Tibial nerve (tissue), 4 donors: Measurements from ENCODE around the gene CACNG6. TPM values are rescaled to one million over a fixed set of nuclear protein-coding genes. Genes with fewer than 3 reads are reported as not detected.
A peak's percentile ranks its signal among the peaks of the same experiment; 100 is the strongest.

Experiments
- DNase-seq, 2 donors: peaks; one replicate each; pipeline ENCODE4 v3.0.0-alpha.2; 2019; ENCODE audit warnings: low spot score in 2 of 2
- H3K27ac ChIP-seq, 4 donors: fragments of 200-600 bp; sonication (generic) in 3 of 4; one replicate each; pipeline ENCODE4 v1.5.1; 2017 to 2019; ENCODE audit warnings: mild to moderate bottlenecking in 1 of 4
- H3K27me3 ChIP-seq, 2 donors: fragments of 200-600 bp; sonication (generic) in 1 of 2; one replicate each; pipeline versions ENCODE4 v1.5.1 to v1.6.0; 2017 to 2019
- H3K36me3 ChIP-seq, 3 donors: fragments of 200-600 bp; sonication (generic); one replicate each; pipeline ENCODE4 v1.5.1; 2018 to 2019
- H3K4me1 ChIP-seq, 4 donors: fragments of 200-600 bp; sonication (generic) in 3 of 4; one replicate each; pipeline ENCODE4 v1.5.1; 2017 to 2019
- H3K4me3 ChIP-seq, 4 donors: fragments of 200-600 bp; sonication (generic) in 3 of 4; one replicate each; pipeline ENCODE4 v1.5.1; 2017 to 2019; ENCODE audit warnings: mild to moderate bottlenecking in 1 of 4, moderate library complexity in 1 of 4
- H3K9me3 ChIP-seq, 4 donors: fragments of 200-600 bp; sonication (generic) in 3 of 4; one replicate each; pipeline ENCODE4 v1.5.1; 2017 to 2019
- EP300 ChIP-seq, 2 donors: sonication (generic); formaldehyde crosslinking; IDR thresholded peaks; one replicate each; pipeline ENCODE4 v1.6.1; 2017; ENCODE audit warnings: antibody characterized with exemption in 2 of 2, mild to moderate bottlenecking in 1 of 2
- POLR2A ChIP-seq, 2 donors: fragments of 450-650 bp; IDR thresholded peaks; one replicate each; pipeline ENCODE4 v1.6.1; 2017; ENCODE audit warnings: antibody characterized with exemption in 2 of 2, mild to moderate bottlenecking in 2 of 2, moderate library complexity in 2 of 2
- WGBS, 2 donors: methylation state at CpG; one replicate each; pipeline ENCODE4 v1.1.5; 2018; 5-methylcytosine and 5-hydroxymethylcytosine counted together
- total RNA-seq, 4 donors: library from RNA; depleted of rRNA; stranded (reverse); fragments of >200 nt; gene quantifications; one replicate each; pipeline ENCODE4 v1.1.0, GENCODE V29; 2016
- TF ChIP-seq, protein P1 (sequence below), 5 experiments: fragments of 200-600 bp in 3 of 5; fragments of 450-650 bp in 2 of 5; sonication (generic) in 3 of 5; IDR thresholded peaks; one replicate each; pipeline ENCODE4 v1.5.1; 2016 to 2019; ENCODE audit warnings: antibody characterized with exemption in 5 of 5, mild to moderate bottlenecking in 3 of 5, moderate library complexity in 2 of 5

The CACNG6 gene
- total RNA-seq, 4 donors from 2014 or later, result not detected

GRCh38 chr19:53969366-53969765 lies 22.1 kb upstream of the CACNG6 start:
- TF ChIP-seq POLR2A (IDR thresholded peaks at IDR 0.05) (no peak), EP300 (IDR thresholded peaks at IDR 0.05) (no peak)
- TF ChIP-seq, protein P1, sequence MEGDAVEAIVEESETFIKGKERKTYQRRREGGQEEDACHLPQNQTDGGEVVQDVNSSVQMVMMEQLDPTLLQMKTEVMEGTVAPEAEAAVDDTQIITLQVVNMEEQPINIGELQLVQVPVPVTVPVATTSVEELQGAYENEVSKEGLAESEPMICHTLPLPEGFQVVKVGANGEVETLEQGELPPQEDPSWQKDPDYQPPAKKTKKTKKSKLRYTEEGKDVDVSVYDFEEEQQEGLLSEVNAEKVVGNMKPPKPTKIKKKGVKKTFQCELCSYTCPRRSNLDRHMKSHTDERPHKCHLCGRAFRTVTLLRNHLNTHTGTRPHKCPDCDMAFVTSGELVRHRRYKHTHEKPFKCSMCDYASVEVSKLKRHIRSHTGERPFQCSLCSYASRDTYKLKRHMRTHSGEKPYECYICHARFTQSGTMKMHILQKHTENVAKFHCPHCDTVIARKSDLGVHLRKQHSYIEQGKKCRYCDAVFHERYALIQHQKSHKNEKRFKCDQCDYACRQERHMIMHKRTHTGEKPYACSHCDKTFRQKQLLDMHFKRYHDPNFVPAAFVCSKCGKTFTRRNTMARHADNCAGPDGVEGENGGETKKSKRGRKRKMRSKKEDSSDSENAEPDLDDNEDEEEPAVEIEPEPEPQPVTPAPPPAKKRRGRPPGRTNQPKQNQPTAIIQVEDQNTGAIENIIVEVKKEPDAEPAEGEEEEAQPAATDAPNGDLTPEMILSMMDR (IDR thresholded peaks at IDR 0.05), result no peak
- WGBS, 2 donors, result 86 to 94% methylated on average over 4 to 6 of the region's 6 CpGs
- DNase-seq, result no peak
- Histone ChIP-seq H3K36me3 (no peaks in the 10 kb centered on the region), H3K9me3 (no peaks in the 10 kb centered on the region), H3K4me3 (no peak overlapping the region), H3K27ac (no peak overlapping the region), H3K4me1 (no peaks in the 10 kb centered on the region), H3K27me3 (peaks cover 0 to 11% of the 10 kb centered on the region in 2 donors)

DNA sequence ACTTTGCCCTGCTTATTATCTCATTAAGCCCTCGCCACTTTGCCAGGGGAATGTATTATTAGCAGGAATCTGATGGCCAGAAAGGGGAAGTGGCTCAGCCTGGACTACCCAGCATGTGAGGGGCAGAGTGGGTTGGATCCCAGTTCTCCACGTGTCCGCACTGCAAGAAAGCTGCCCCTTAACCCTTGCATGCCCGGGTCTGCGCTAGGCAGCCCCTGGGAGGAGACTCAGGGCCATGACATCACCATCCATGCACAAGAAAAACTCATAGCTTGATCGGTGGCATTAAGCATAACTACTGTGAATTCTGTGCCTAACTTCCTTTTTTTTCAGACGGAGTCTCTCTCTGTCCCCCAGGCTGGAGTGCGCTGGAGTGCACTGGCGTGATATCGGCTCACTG lies 19.8 kb upstream of the CACNG6 start:
- no peak for DNase-seq
- H3K4me1 ChIP-seq, result no peaks in the 10 kb centered on the region
- 52 to 59% methylated on average over 10 of the region's 10 CpGs for WGBS, 2 donors
- H3K4me3 ChIP-seq, result no peak overlapping the region
- H3K27ac ChIP-seq, result no peak overlapping the region
- TF ChIP-seq EP300 (IDR thresholded peaks at IDR 0.05) (no peak), POLR2A (IDR thresholded peaks at IDR 0.05) (no peak)
- TF ChIP-seq, protein P1 (IDR thresholded peaks at IDR 0.05), result no peak
- no peaks in the 10 kb centered on the region for H3K36me3 ChIP-seq
- no peaks in the 10 kb centered on the region for H3K9me3 ChIP-seq
- H3K27me3 ChIP-seq, result peaks cover 0 to 7% of the 10 kb centered on the region in 2 donors

DNA sequence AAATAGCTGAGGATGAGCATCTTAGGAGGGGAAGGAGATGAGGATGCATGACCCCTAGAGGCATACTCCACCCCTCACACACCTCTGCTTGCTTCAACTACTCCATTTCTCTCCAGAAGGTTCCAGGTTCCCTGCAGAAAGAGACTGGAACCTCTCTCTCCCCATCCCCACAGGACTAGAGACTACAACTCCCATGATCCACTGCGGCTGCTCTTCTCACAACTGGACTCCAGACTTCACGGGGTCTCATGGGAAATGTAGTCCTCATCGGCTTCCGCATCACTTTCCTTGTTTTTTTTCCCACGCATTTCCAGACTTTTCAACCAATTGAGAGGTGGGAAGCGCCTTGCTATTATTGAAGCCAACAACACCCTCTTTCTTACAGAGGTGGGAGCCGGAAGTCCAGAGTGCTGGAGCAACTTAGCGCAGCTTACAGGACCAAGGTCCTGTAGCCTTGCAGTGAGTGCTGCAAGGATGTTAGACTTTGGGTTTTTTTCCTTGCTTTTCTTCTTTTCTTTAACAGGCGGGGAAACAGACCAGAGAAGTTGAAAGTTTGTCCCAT lies 13.9 kb upstream of the CACNG6 start:
- TF ChIP-seq, protein P1 (IDR thresholded peaks at IDR 0.05), result no peak
- TF ChIP-seq POLR2A (IDR thresholded peaks at IDR 0.05) (no peak), EP300 (IDR thresholded peaks at IDR 0.05) (no peak)
- H3K27me3 ChIP-seq, result peaks cover 0 to 58% of the 10 kb centered on the region in 2 donors
- H3K27ac ChIP-seq, result no peak overlapping the region
- 4% methylated on average over 9 of the region's 9 CpGs for WGBS, 2 donors
- peak overlapping the region in 1 of 4 donors; percentile 32 for H3K4me3 ChIP-seq
- peaks cover 0 to 32% (median 0%) of the 10 kb centered on the region in 4 donors for H3K4me1 ChIP-seq
- peaks cover 0 to 5% (median 0%) of the 10 kb centered on the region in 4 donors for H3K9me3 ChIP-seq
- H3K36me3 ChIP-seq, result no peaks in the 10 kb centered on the region
- peak; percentile 24 to 87 for DNase-seq

DNA sequence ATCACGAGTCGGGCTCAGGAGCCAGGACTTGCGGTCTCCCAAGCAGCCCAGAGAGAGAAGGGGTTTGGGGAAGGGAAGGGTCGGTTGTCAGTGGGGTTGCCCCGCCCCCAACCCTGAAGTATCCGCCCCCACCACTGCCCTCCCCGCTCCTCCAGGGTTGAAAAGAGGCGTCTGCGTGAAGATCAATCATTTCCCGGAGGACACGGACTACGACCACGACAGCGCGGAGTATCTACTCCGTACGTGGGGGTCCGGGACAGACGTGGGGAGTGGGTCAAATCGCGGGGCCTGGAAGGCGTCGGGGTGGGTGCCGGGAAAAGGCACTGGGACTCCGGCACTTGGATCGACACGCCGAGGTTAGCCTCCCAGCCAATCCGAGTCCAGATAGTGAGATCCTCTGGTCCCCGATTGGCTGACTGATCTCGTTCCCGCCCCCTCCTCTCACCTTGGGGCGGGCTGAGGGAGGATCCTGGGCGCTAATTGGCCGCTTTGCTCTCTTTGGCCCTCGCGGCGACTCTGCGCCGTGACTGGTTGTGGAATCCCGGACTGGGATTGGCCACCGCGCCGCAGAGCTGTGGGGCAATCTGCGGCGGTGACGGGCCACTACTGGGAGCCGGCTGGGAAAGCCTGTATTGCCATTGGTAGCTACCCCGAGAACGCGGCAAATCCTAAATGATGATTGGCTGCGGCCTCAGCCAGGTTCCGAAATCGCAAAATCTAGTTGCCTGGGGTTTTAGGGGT lies 13.3 kb upstream of the CACNG6 start:
- Histone ChIP-seq H3K4me3 (peak overlapping the region in 1 of 4 donors; percentile 32), H3K27ac (no peak overlapping the region), H3K27me3 (peaks cover 0 to 62% of the 10 kb centered on the region in 2 donors), H3K4me1 (peaks cover 0 to 32% (median 0%) of the 10 kb centered on the region in 4 donors), H3K36me3 (no peaks in the 10 kb centered on the region), H3K9me3 (peaks cover 0 to 5% (median 0%) of the 10 kb centered on the region in 4 donors)
- 4 to 8% methylated on average over 50 of the region's 54 CpGs for WGBS, 2 donors
- TF ChIP-seq EP300 (IDR thresholded peaks at IDR 0.05) (no peak), POLR2A (IDR thresholded peaks at IDR 0.05) (no peak)
- TF ChIP-seq, protein P1 (IDR thresholded peaks at IDR 0.05), result no peak
- peak in 1 of 2 donors; percentile 25 for DNase-seq
